ENCODE measurements around the gene SCFD2. TPM values are rescaled to one million over a fixed set of nuclear protein-coding genes. Genes with fewer than 3 reads are reported as not detected.

SCFD2 gene
- 5.5 to 7.3 TPM (median 7.1 TPM) in 5 replicates for total RNA-seq (2022; extraction: Qiagen RNA extraction)

DNA sequence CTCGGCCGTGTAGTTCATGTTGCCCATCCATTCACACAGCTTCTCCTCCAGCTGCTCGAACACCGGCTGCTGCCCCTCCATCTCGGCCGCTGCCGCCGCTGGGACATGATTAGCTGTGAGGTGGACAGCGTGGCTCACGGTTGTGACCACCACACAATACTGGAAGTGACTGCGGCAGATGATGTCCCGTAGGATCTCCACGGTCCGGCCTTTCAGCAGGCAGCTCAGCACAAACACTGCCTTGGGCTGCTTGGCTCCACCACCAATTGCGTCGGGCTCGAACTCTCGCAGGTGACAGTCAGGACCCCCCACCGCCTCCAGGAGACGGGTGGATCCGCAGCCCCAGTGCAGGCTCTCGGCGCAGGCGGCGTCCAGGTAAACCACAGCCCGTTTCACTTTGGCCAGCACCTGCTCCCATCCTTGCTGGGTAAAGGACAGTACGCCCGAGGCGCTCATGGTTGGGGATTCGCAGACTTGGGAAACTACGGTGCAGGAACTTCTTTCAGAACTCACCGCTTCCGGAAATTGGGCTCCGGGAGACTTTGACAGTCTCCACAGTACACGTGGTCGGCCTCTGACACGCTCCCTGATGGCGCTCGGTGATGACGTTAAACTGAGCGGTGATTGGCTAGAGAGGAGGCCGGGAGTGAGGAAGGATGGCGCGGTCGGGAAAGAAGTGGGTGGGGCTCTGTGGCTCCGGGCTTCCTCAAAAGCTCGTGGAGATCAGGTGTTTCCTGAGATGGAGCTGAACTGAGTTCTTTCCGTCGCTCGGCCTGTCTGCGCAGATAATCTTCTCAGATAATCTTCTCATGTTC lies at the start of gene SCFD2:
TSS of gene SCFD2 (minus strand) at position 576 of the 815 bp plus-strand sequence.

DNA sequence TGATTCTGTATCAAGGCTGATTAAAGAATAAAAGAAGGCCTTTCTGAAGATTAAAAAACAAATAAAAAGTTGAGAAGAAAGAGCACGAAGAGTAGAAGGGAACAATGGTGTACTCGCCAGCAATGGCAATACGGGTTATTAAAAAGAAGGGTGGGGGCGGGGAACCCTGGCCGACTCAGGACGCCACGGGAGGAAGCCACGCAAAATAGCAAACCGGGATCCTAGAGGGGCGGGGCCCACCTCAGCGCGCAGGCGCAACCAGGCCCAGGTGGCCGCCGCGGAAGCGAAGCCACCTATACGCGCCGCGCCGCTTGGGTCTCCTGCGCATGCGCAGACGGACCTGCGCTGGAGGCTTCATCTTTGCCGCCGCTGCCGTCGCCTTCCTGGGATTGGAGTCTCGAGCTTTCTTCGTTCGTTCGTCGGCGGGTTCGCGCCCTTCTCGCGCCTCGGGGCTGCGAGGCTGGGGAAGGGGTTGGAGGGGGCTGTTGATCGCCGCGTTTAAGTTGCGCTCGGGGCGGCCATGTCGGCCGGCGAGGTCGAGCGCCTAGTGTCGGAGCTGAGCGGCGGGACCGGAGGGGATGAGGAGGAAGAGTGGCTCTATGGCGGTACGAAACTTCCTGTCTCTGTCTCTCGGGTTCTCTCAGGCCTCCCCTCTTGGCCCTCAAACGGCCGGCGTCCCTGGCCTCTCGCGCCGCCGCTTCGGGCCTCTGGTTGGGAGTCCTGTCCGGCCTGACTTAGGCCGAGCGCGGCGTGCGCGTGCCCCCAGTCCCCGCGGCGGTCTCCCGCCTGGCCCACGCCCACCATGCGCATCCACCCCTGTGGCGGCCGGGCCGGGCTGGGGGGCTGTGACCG lies 11.7 kb upstream of the SCFD2 start, which contains the start of gene FIP1L1:
TSS of gene FIP1L1 (plus strand) at position 323 of the 852 bp plus-strand sequence. CDS start at position 521, 198 bp downstream.

DNA sequence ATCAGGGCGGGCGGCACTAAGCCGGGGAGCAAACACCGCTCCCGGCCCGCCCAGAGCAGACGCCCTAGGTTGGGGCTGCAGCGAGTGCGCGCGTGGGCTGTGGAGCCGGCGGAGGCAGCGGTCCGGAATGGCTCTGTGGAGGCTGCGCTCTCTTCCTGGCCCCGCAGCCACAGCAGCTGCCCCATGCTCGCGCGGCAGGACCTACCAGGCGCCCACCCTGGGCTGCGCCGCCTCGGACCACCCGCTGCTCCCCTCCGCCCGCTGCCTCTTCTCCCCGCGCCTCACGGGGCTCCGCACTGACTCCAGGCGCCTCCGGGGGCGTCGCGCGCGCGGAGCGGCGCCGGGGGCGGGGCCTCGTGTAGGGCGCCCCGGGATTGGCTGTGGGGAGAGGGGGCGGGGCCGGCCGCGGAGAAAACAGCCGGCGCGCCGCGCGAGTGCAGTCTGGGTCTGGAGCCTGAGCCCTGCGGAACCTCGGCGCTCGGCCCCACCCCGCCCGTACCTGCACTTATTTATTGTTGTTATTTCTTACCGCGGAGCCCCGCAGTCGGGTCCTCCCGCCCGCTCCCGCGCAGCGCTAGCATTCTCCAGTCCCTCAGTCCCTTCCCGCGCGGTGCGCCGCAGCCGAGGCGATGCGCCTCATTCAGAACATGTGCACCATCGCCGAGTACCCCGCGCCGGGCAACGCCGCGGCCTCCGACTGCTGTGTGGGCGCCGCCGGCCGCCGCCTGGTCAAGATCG lies 503.8 kb downstream of the SCFD2 start, which contains the start of gene RASL11B:
TSS of gene RASL11B (plus strand) at position 439 of the 738 bp plus-strand sequence. CDS start at position 630, 191 bp downstream.

Other genes with a start within 250 kb of the SCFD2 start
- 30.8 to 37.6 TPM (median 34.7 TPM) in 5 replicates for gene FIP1L1, start 11.6 kb upstream of the SCFD2 start, total RNA-seq (2022; extraction: Qiagen RNA extraction)
- 0.04 to 0.08 TPM in 2 of 5 replicates, not detected in the others for gene LNX1, start 225.4 kb upstream of the SCFD2 start, total RNA-seq (2022; extraction: Qiagen RNA extraction)

Data from A549 treated with dexamethasone at 1 μM for 4 hours (cell line).